Lower leg skin (tissue), 3 donors: ENCODE data around the gene KATNAL2.

Experiments used
- POLR2A ChIP-seq, 2 donors: fragments of 450-650 bp; IDR thresholded peaks; one replicate each; pipeline ENCODE4 v1.6.1; 2016 to 2017; ENCODE audit warnings: antibody characterized with exemption in 2 of 2, mild to moderate bottlenecking in 1 of 2, moderate library complexity in 1 of 2
- TF ChIP-seq, protein P1 (sequence below), 3 donors: fragments of 450-650 bp; IDR thresholded peaks; one replicate each; pipeline ENCODE4 v1.5.1; 2016; ENCODE audit warnings: antibody characterized with exemption in 3 of 3, mild to moderate bottlenecking in 3 of 3, moderate library complexity in 2 of 3

GRCh38 chr18:46920653-46921052 lies 3.3 kb downstream of the KATNAL2 start:
- no peak for TF ChIP-seq POLR2A (IDR thresholded peaks at IDR 0.05)
- TF ChIP-seq, protein P1, sequence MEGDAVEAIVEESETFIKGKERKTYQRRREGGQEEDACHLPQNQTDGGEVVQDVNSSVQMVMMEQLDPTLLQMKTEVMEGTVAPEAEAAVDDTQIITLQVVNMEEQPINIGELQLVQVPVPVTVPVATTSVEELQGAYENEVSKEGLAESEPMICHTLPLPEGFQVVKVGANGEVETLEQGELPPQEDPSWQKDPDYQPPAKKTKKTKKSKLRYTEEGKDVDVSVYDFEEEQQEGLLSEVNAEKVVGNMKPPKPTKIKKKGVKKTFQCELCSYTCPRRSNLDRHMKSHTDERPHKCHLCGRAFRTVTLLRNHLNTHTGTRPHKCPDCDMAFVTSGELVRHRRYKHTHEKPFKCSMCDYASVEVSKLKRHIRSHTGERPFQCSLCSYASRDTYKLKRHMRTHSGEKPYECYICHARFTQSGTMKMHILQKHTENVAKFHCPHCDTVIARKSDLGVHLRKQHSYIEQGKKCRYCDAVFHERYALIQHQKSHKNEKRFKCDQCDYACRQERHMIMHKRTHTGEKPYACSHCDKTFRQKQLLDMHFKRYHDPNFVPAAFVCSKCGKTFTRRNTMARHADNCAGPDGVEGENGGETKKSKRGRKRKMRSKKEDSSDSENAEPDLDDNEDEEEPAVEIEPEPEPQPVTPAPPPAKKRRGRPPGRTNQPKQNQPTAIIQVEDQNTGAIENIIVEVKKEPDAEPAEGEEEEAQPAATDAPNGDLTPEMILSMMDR (IDR thresholded peaks at IDR 0.05), result no peak
